T-cell (primary cell): Measurements from ENCODE around the gene TULP4. TPM values are rescaled to one million over a fixed set of nuclear protein-coding genes. Genes with fewer than 3 reads are reported as not detected.

Source experiments
- ATAC-seq, 4 experiments: fragments of 200-7000 bp in 3 of 4; fragments of 150-1000 bp in 1 of 4; cut with Tn5 transposase; replicated peaks in 1 of 4; 1 replicate in 3 of 4; 2 replicates in 1 of 4; pipeline ENCODE4 v1.10.0; 2021; ENCODE audit warnings: moderate library complexity in 3 of 4, mild to moderate bottlenecking in 2 of 4, moderate number of reproducible peaks in 1 of 4
- CTCF ChIA-PET, 2 donors: fragments of 300-600 bp; sonication (Branson Sonifier 250); formaldehyde crosslinking; loops; one replicate each; lab custom pipeline; 2022; ENCODE audit warnings: antibody characterized with exemption in 2 of 2; lab: Charles Lee
- POLR2A ChIA-PET, 2 donors: fragments of 300-600 bp; sonication (Branson Sonifier 250); formaldehyde crosslinking; loops; one replicate each; lab custom pipeline; 2022; ENCODE audit warnings: antibody characterized with exemption in 2 of 2; lab: Charles Lee
- DNase-seq, 35 experiments: peaks; one replicate each; pipeline versions ENCODE4 v3.0.0 to v3.0.0-alpha.2; 2013 to 2023
- H3K27ac ChIP-seq: one replicate; pipeline ENCODE4 v1.5.1; 2013; ENCODE audit warnings: low read length
- H3K27me3 ChIP-seq, 2 experiments: replicated peaks in 1 of 2; 1 replicate in 1 of 2; 2 replicates in 1 of 2; pipeline versions ENCODE4 v1.6.1 to v1.7.0; 2013; ENCODE audit warnings: low read length in 1 of 2, mixed read lengths in 1 of 2; ENCODE audit not compliant: control insufficient read depth in 2 of 2, insufficient read depth in 2 of 2; ENCODE audit errors: extremely low read depth in 1 of 2
- H3K36me3 ChIP-seq, 2 donors: 1 replicate in 1 of 2; 2 replicates in 1 of 2; pipeline versions ENCODE4 v1.6.1 to v1.7.0; 2013; ENCODE audit warnings: low read length in 1 of 2; ENCODE audit not compliant: control insufficient read depth in 2 of 2, insufficient read depth in 1 of 2; ENCODE audit errors: extremely low read depth in 1 of 2
- H3K4me1 ChIP-seq, 2 experiments: 1 replicate in 1 of 2; 2 replicates in 1 of 2; pipeline versions ENCODE4 v1.6.1 to v1.7.0; 2013; ENCODE audit warnings: low read length in 2 of 2, mixed read lengths in 1 of 2; ENCODE audit not compliant: insufficient read depth in 2 of 2, control insufficient read depth in 1 of 2; ENCODE audit errors: extremely low read depth in 1 of 2
- H3K4me3 ChIP-seq, 2 donors: 1 replicate in 1 of 2; 2 replicates in 1 of 2; pipeline versions ENCODE4 v1.5.1 to v1.7.0; 2013; ENCODE audit warnings: mild to moderate bottlenecking in 2 of 2, low read length in 1 of 2, moderate library complexity in 1 of 2; ENCODE audit not compliant: control insufficient read depth in 1 of 2; ENCODE audit errors: extremely low read depth in 1 of 2
- H3K9me3 ChIP-seq: 2 replicates; pipeline ENCODE4 v1.7.0; 2013
- H3K27ac Mint-ChIP-seq, 2 donors: one replicate each; pipeline ENCODE4 v1.8.0; 2020 to 2021; ENCODE audit warnings: mild to moderate bottlenecking in 2 of 2, mixed read lengths in 2 of 2
- H3K27me3 Mint-ChIP-seq, 2 donors: one replicate each; pipeline ENCODE4 v1.8.0; 2021 to 2022; ENCODE audit warnings: mixed read lengths in 2 of 2
- H3K36me3 Mint-ChIP-seq: one replicate; pipeline ENCODE4 v1.8.0; 2021; ENCODE audit warnings: mixed read lengths
- H3K4me1 Mint-ChIP-seq, 3 donors: one replicate each; pipeline ENCODE4 v1.8.0; 2020 to 2022; ENCODE audit warnings: mixed read lengths in 3 of 3, mild to moderate bottlenecking in 1 of 3
- H3K4me3 Mint-ChIP-seq, 3 donors: one replicate each; pipeline ENCODE4 v1.8.0; 2020 to 2022; ENCODE audit warnings: mild to moderate bottlenecking in 3 of 3, mixed read lengths in 3 of 3, moderate library complexity in 3 of 3
- H3K9me3 Mint-ChIP-seq, 3 donors: one replicate each; pipeline ENCODE4 v1.8.0; 2020 to 2022; ENCODE audit warnings: mixed read lengths in 3 of 3
- WGBS: methylation state at CpG from one replicate; pipeline ENCODE4 v1.1.5; 2013; ENCODE audit warnings: missing lambda C conversion rate; ENCODE audit not compliant: insufficient coverage; 5-methylcytosine and 5-hydroxymethylcytosine counted together
- total RNA-seq, 35 experiments: library from RNA in 6 of 35; stranded (reverse) in 6 of 35; fragments of 120-200 nt in 1 of 35; gene quantifications; one replicate each; pipeline versions ENCODE4 v1.2.1 to v1.2.4 and lab custom pipeline; 2013 to 2026

Gene TULP4
- total RNA-seq, 5 donors from 2014 or later (not counting 1 experiment from before 2014, with no cell fraction given), result 62.9 to 85.1 (median 76.1) TPM

DNA sequence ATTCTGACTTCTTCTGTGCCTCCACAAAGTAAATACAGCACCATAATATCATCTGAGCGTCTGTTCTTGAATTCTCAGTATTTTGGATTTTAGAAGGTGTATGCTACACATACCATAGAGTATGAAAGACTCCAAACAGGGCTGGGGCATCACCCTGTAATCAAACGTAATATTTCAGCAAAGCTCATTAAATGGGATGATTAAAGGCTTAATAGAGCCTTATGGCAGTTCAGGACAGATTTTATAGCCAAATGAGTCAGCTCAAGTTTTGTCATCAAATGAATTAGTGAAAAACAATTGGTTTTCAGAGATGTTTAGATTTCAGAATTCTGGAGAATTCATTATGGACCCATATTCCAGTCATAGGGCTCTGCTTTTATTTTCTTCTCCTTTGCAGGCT is 68.9 kb downstream of the TULP4 start:
- no CpG with 5 or more reads among the region's 2 CpGs for WGBS
- ATAC-seq (no peak), DNase-seq (no peak)
- Mint-ChIP-seq H3K36me3 (peaks cover 3% of the 10 kb centered on the region), H3K4me1 (peaks cover 21 to 49% (median 36%) of the 10 kb centered on the region in 3 donors), H3K27me3 (no peaks in the 10 kb centered on the region), H3K4me3 (no peak overlapping the region), H3K27ac (no peak overlapping the region), H3K9me3 (no peaks in the 10 kb centered on the region)
- no peaks in the 10 kb centered on the region for H3K9me3 ChIP-seq
- no peak overlapping the region for H3K27ac ChIP-seq
- no peaks in the 10 kb centered on the region for H3K4me1 ChIP-seq
- POLR2A ChIA-PET, result no interaction called here
- H3K27me3 ChIP-seq, result no peaks in the 10 kb centered on the region
- CTCF ChIA-PET, result interaction anchor here in 1 of 2 donors (0.7 kb wide), 1 partner anchor 10 kb away, joined by 5 read pairs; no protein-coding TSS in a partner anchor
- H3K36me3 ChIP-seq, result no peaks in the 10 kb centered on the region
- H3K4me3 ChIP-seq, result no peak overlapping the region

GRCh38 chr6:158382491-158382890 is 70.2 kb downstream of the TULP4 start:
- H3K27me3 Mint-ChIP-seq, result no peaks in the 10 kb centered on the region
- CTCF ChIA-PET, result no interaction called here
- no peaks in the 10 kb centered on the region for H3K36me3 Mint-ChIP-seq
- no peaks in the 10 kb centered on the region for H3K9me3 Mint-ChIP-seq
- DNase-seq (no peak), ATAC-seq (no peak)
- H3K9me3 ChIP-seq, result no peaks in the 10 kb centered on the region
- H3K27me3 ChIP-seq, result no peaks in the 10 kb centered on the region
- H3K4me1 Mint-ChIP-seq, result peaks cover 25 to 50% (median 36%) of the 10 kb centered on the region in 3 donors
- no peak overlapping the region for H3K4me3 ChIP-seq
- H3K4me3 Mint-ChIP-seq, result no peak overlapping the region
- 100% methylated on average over 1 of the region's 1 CpG for WGBS
- H3K27ac ChIP-seq, result no peak overlapping the region
- H3K4me1 ChIP-seq, result no peaks in the 10 kb centered on the region
- no peaks in the 10 kb centered on the region for H3K36me3 ChIP-seq
- POLR2A ChIA-PET, result no interaction called here
- H3K27ac Mint-ChIP-seq, result no peak overlapping the region

GRCh38 chr6:158383057-158383456 is 70.8 kb downstream of the TULP4 start:
- POLR2A ChIA-PET, result no interaction called here
- H3K36me3 Mint-ChIP-seq, result no peaks in the 10 kb centered on the region
- no CpG with 5 or more reads among the region's 1 CpG for WGBS
- no peaks in the 10 kb centered on the region for H3K27me3 Mint-ChIP-seq
- Histone ChIP-seq H3K4me1 (no peaks in the 10 kb centered on the region), H3K27ac (no peak overlapping the region), H3K9me3 (no peaks in the 10 kb centered on the region), H3K36me3 (no peaks in the 10 kb centered on the region), H3K4me3 (no peak overlapping the region), H3K27me3 (no peaks in the 10 kb centered on the region)
- CTCF ChIA-PET, result interaction anchor here in 1 of 2 donors (0.6 kb wide), 1 partner anchor 158 kb away, joined by 3 read pairs; no protein-coding TSS in a partner anchor
- DNase-seq (no peak), ATAC-seq (no peak)
- H3K4me3 Mint-ChIP-seq, result no peak overlapping the region
- H3K27ac Mint-ChIP-seq, result no peak overlapping the region
- H3K9me3 Mint-ChIP-seq, result no peaks in the 10 kb centered on the region
- H3K4me1 Mint-ChIP-seq, result peaks cover 24 to 46% (median 34%) of the 10 kb centered on the region in 3 donors

DNA sequence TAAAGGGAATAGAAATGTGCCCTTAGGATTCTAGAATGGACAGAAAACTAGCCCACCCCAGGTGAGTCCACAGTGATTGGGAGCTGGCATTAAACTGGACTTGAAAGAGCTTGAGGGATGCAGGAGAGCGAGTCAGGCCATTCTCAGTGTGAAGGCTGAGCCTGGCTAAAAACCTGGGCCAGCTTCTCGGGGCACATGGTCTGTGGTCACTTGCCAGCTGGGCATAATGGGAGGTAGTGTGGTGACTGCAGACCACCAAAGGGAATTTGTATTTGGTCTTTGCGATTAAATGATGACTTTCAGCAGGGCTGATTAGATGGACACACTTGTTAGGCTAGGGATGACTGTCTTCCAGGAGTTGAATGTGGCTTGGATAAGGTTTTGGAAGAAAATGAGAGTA is 71.3 kb downstream of the TULP4 start:
- ATAC-seq (no peak), DNase-seq (no peak)
- Histone ChIP-seq H3K4me3 (no peak overlapping the region), H3K27me3 (no peaks in the 10 kb centered on the region), H3K36me3 (no peaks in the 10 kb centered on the region), H3K27ac (no peak overlapping the region), H3K9me3 (no peaks in the 10 kb centered on the region), H3K4me1 (no peaks in the 10 kb centered on the region)
- 96% methylated on average over 3 of the region's 3 CpGs for WGBS
- no peak overlapping the region for H3K27ac Mint-ChIP-seq
- H3K36me3 Mint-ChIP-seq, result no peaks in the 10 kb centered on the region
- ChIA-PET CTCF (interaction anchor here in 1 of 2 donors (0.6 kb wide), 1 partner anchor 158 kb away, joined by 3 read pairs; no protein-coding TSS in a partner anchor), POLR2A (interaction anchor here in 1 of 2 donors (0.6 kb wide), 1 partner anchor 25 kb away, joined by 3 read pairs; no protein-coding TSS in a partner anchor)
- H3K27me3 Mint-ChIP-seq, result no peaks in the 10 kb centered on the region
- no peaks in the 10 kb centered on the region for H3K9me3 Mint-ChIP-seq
- H3K4me1 Mint-ChIP-seq, result peaks cover 24 to 46% (median 34%) of the 10 kb centered on the region in 3 donors
- no peak overlapping the region for H3K4me3 Mint-ChIP-seq

- no peak overlapping the region for H3K27ac ChIP-seq
- WGBS, result 100% methylated on average over 5 of the region's 7 CpGs
- POLR2A ChIA-PET, result interaction anchor here in 1 of 2 donors (0.6 kb wide), 1 partner anchor 296 kb away, joined by 7 read pairs; no protein-coding TSS in a partner anchor
- no peaks in the 10 kb centered on the region for H3K27me3 ChIP-seq
- H3K4me3 ChIP-seq, result no peak overlapping the region
- no peaks in the 10 kb centered on the region for H3K36me3 Mint-ChIP-seq
- peaks cover 21 to 35% (median 29%) of the 10 kb centered on the region in 3 donors for H3K4me1 Mint-ChIP-seq
- DNase-seq, result no peak
- ATAC-seq, result no peak
- CTCF ChIA-PET, result interaction anchor here (1.2 to 1.6 kb wide), 2 partner anchors 11 to 163 kb away, joined by 3 to 4 read pairs; no protein-coding TSS in a partner anchor
- no peak overlapping the region for H3K27ac Mint-ChIP-seq
- H3K27me3 Mint-ChIP-seq, result no peaks in the 10 kb centered on the region
- no peaks in the 10 kb centered on the region for H3K4me1 ChIP-seq
- H3K9me3 Mint-ChIP-seq, result no peaks in the 10 kb centered on the region
- H3K9me3 ChIP-seq, result no peaks in the 10 kb centered on the region
- H3K36me3 ChIP-seq, result no peaks in the 10 kb centered on the region
- no peak overlapping the region for H3K4me3 Mint-ChIP-seq
Observed at GRCh38 chr6:158384671-158385110, 72.4 kb downstream of the TULP4 start.

DNA sequence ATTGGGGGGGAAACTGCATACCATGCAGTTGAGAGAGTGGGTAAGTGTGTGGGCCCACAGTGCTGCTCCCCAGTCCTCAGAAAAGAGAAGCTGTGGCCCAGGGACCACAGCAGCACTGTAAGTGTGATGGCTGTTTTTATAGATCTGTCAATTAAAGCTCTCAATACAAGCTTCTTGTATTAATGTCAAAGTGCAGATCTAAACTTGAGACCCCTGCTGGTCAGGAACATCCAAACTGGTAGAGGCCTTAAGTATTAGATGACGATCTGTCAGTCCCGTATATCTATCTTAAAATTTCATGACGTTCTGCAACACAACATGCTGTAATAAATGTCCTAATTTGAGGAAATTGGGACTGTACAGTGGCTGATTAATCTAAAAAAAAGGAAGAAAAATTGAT is 74.8 kb downstream of the TULP4 start:
- H3K4me3 Mint-ChIP-seq, result no peak overlapping the region
- DNase-seq, result peak in 7 of 35 experiments; percentile 2 to 46 (median 9)
- CTCF ChIA-PET, result interaction anchor here (0.6 to 2.2 kb wide), 7 partner anchors 9 to 173 kb away, joined by 3 to 24 read pairs (median 3); no protein-coding TSS in a partner anchor
- H3K4me1 Mint-ChIP-seq, result peaks cover 13 to 21% (median 15%) of the 10 kb centered on the region in 3 donors
- no peaks in the 10 kb centered on the region for H3K27me3 Mint-ChIP-seq
- H3K27ac Mint-ChIP-seq, result no peak overlapping the region
- no peak for ATAC-seq
- H3K9me3 ChIP-seq, result no peaks in the 10 kb centered on the region
- H3K36me3 Mint-ChIP-seq, result peaks cover 15% of the 10 kb centered on the region
- no peaks in the 10 kb centered on the region for H3K27me3 ChIP-seq
- no peak overlapping the region for H3K4me3 ChIP-seq
- H3K27ac ChIP-seq, result no peak overlapping the region
- H3K36me3 ChIP-seq, result no peaks in the 10 kb centered on the region
- WGBS, result no CpG with 5 or more reads among the region's 3 CpGs
- peaks cover 3% of the 10 kb centered on the region in 3 donors for H3K9me3 Mint-ChIP-seq
- H3K4me1 ChIP-seq, result no peaks in the 10 kb centered on the region
- POLR2A ChIA-PET, result interaction anchor here in 1 of 2 donors (1.3 kb wide), 1 partner anchor 10 kb away, joined by 3 read pairs; no protein-coding TSS in a partner anchor
